Rectal smooth muscle tissue (tissue), 1 donor: ENCODE data around the gene GPC5.

Experiments used
- H3K27ac ChIP-seq: one replicate; pipeline ENCODE4 v1.7.0; 2013; ENCODE audit warnings: low read depth, low read length, inconsistent platforms
- H3K27me3 ChIP-seq: one replicate; pipeline ENCODE4 v1.7.0; 2013; ENCODE audit warnings: low read length; ENCODE audit not compliant: control insufficient read depth, insufficient read depth
- H3K36me3 ChIP-seq: one replicate; pipeline ENCODE4 v1.7.0; 2013; ENCODE audit warnings: low read length; ENCODE audit not compliant: control insufficient read depth, insufficient read depth
- H3K4me1 ChIP-seq: one replicate; pipeline ENCODE4 v1.7.0; 2013; ENCODE audit warnings: low read length; ENCODE audit not compliant: control insufficient read depth, insufficient read depth
- H3K4me3 ChIP-seq: one replicate; pipeline ENCODE4 v1.7.0; 2013; ENCODE audit warnings: low read length
- H3K9ac ChIP-seq: one replicate; pipeline ENCODE4 v1.7.0; 2013; ENCODE audit warnings: low read length

The GPC5 gene

GRCh38 chr13:91622778-91623550 lies 224.5 kb downstream of the GPC5 start:
- no peaks in the 10 kb centered on the region for H3K4me1 ChIP-seq
- no peaks in the 10 kb centered on the region for H3K36me3 ChIP-seq
- H3K9ac ChIP-seq, result no peak overlapping the region
- H3K27ac ChIP-seq, result no peak overlapping the region
- no peak overlapping the region for H3K4me3 ChIP-seq
- H3K27me3 ChIP-seq, result no peaks in the 10 kb centered on the region

- Histone ChIP-seq H3K9ac (no peak overlapping the region), H3K27me3 (no peaks in the 10 kb centered on the region), H3K4me3 (no peak overlapping the region), H3K27ac (no peak overlapping the region), H3K36me3 (no peaks in the 10 kb centered on the region), H3K4me1 (no peaks in the 10 kb centered on the region)
These were observed 229.7 kb downstream of the GPC5 start for GRCh38 chr13:91627952-91628739.

GRCh38 chr13:91630946-91631345 lies 232.5 kb downstream of the GPC5 start:
- H3K36me3 ChIP-seq, result no peaks in the 10 kb centered on the region
- no peak overlapping the region for H3K9ac ChIP-seq
- no peak overlapping the region for H3K4me3 ChIP-seq
- H3K4me1 ChIP-seq, result no peaks in the 10 kb centered on the region
- H3K27me3 ChIP-seq, result no peaks in the 10 kb centered on the region
- H3K27ac ChIP-seq, result no peak overlapping the region

GRCh38 chr13:91632086-91632485 lies 233.7 kb downstream of the GPC5 start:
- Histone ChIP-seq H3K27me3 (no peaks in the 10 kb centered on the region), H3K4me3 (no peak overlapping the region), H3K36me3 (no peaks in the 10 kb centered on the region), H3K9ac (no peak overlapping the region), H3K4me1 (no peaks in the 10 kb centered on the region), H3K27ac (no peak overlapping the region)

GRCh38 chr13:91639330-91639729 lies 240.9 kb downstream of the GPC5 start:
- H3K36me3 ChIP-seq, result no peaks in the 10 kb centered on the region
- no peak overlapping the region for H3K27ac ChIP-seq
- no peaks in the 10 kb centered on the region for H3K4me1 ChIP-seq
- no peaks in the 10 kb centered on the region for H3K27me3 ChIP-seq
- H3K9ac ChIP-seq, result no peak overlapping the region
- H3K4me3 ChIP-seq, result no peak overlapping the region

- H3K36me3 ChIP-seq, result no peaks in the 10 kb centered on the region
- H3K4me3 ChIP-seq, result no peak overlapping the region
- no peak overlapping the region for H3K9ac ChIP-seq
- H3K4me1 ChIP-seq, result no peaks in the 10 kb centered on the region
- H3K27me3 ChIP-seq, result no peaks in the 10 kb centered on the region
- no peak overlapping the region for H3K27ac ChIP-seq
These were observed 245.0 kb downstream of the GPC5 start for GRCh38 chr13:91643394-91643793.

- Histone ChIP-seq H3K27me3 (no peaks in the 10 kb centered on the region), H3K9ac (no peak overlapping the region), H3K36me3 (no peaks in the 10 kb centered on the region), H3K4me1 (no peaks in the 10 kb centered on the region), H3K4me3 (no peak overlapping the region), H3K27ac (no peak overlapping the region)
These were observed 246.4 kb downstream of the GPC5 start for GRCh38 chr13:91644806-91645205.

GRCh38 chr13:91647361-91647990 lies 249.1 kb downstream of the GPC5 start:
- H3K4me1 ChIP-seq, result no peaks in the 10 kb centered on the region
- no peaks in the 10 kb centered on the region for H3K36me3 ChIP-seq
- H3K9ac ChIP-seq, result no peak overlapping the region
- H3K27ac ChIP-seq, result no peak overlapping the region
- H3K4me3 ChIP-seq, result no peak overlapping the region
- no peaks in the 10 kb centered on the region for H3K27me3 ChIP-seq

- H3K4me3 ChIP-seq, result no peak overlapping the region
These were observed 249.6 kb downstream of the GPC5 start for GRCh38 chr13:91648012-91648411.

GRCh38 chr13:91649456-91649855 lies 251.0 kb downstream of the GPC5 start:
- Histone ChIP-seq H3K9ac (no peak overlapping the region), H3K36me3 (no peaks in the 10 kb centered on the region), H3K4me1 (no peaks in the 10 kb centered on the region), H3K27me3 (no peaks in the 10 kb centered on the region), H3K4me3 (no peak overlapping the region), H3K27ac (no peak overlapping the region)

More at GRCh38 chr13:91648012-91648411, 249.6 kb downstream of the GPC5 start:
- H3K4me1 ChIP-seq, result no peaks in the 10 kb centered on the region
- H3K27ac ChIP-seq, result no peak overlapping the region
- H3K36me3 ChIP-seq, result no peaks in the 10 kb centered on the region
- H3K9ac ChIP-seq, result no peak overlapping the region
- no peaks in the 10 kb centered on the region for H3K27me3 ChIP-seq

- Histone ChIP-seq H3K4me1 (no peaks in the 10 kb centered on the region), H3K4me3 (no peak overlapping the region), H3K27ac (no peak overlapping the region), H3K36me3 (no peaks in the 10 kb centered on the region), H3K27me3 (no peaks in the 10 kb centered on the region), H3K9ac (no peak overlapping the region)
These were observed 254.2 kb downstream of the GPC5 start for GRCh38 chr13:91652404-91653301.

- no peak overlapping the region for H3K9ac ChIP-seq
- H3K36me3 ChIP-seq, result no peaks in the 10 kb centered on the region
- no peak overlapping the region for H3K4me3 ChIP-seq
- no peaks in the 10 kb centered on the region for H3K27me3 ChIP-seq
- H3K27ac ChIP-seq, result no peak overlapping the region
- no peaks in the 10 kb centered on the region for H3K4me1 ChIP-seq
These were observed 257.3 kb downstream of the GPC5 start for GRCh38 chr13:91655731-91656130.
